Motor neuron (in vitro differentiated cells): ENCODE data around the gene YWHAG. TPM values are rescaled to one million over a fixed set of nuclear protein-coding genes. Genes with fewer than 3 reads are reported as not detected.
"Not testable (repeated sequence)": the region's sequence is repeated elsewhere in the genome, so short reads cannot be mapped to it uniquely, and the experiment has no call there.

Experiments
- ATAC-seq, 8 experiments: fragments of 200-7000 bp; cut with Tn5 transposase; replicated peaks in 6 of 8; 2 replicates each; pipeline ENCODE4 v1.8.0; 2021; ENCODE audit warnings: mild to moderate bottlenecking in 8 of 8, moderate library complexity in 8 of 8
- H3K27ac ChIP-seq, 2 donors: fragments of 250-450 bp; sonication (Bioruptor Pico); 2 replicates each; pipeline ENCODE4 v1.9.0; 2021; ENCODE audit warnings: antibody characterized with exemption in 2 of 2, mild to moderate bottlenecking in 2 of 2, moderate library complexity in 1 of 2
- H3K4me1 ChIP-seq, 2 donors: fragments of 250-450 bp; sonication (Bioruptor Pico); replicated peaks in 1 of 2; 2 replicates each; pipeline ENCODE4 v1.6.1; 2021; ENCODE audit warnings: antibody characterized with exemption in 2 of 2, mild to moderate bottlenecking in 2 of 2, moderate library complexity in 1 of 2
- H3K4me3 ChIP-seq, 5 donors: fragments of 250-450 bp; sonication (Bioruptor Pico); 2 replicates each; pipeline ENCODE4 v1.9.0; 2021; ENCODE audit warnings: antibody characterized with exemption in 5 of 5, mild to moderate bottlenecking in 5 of 5, moderate library complexity in 4 of 5
- WGBS, 10 experiments: fragments of 450-650 bp; shearing (Covaris generic); methylation state at CpG; one replicate each; pipeline ENCODE4 v1.0.0; 2022; 5-methylcytosine and 5-hydroxymethylcytosine counted together
- in situ Hi-C, 9 experiments: fragments of 400-800 bp; cut with MboI; loops; one replicate each; pipeline ENCODE4 v1.15.0; 2021; ENCODE audit warnings: low sequenced_read_pairs in 9 of 9, low pct_unique_long_range_greater_than_20kb in 2 of 9; ENCODE audit not compliant: unreplicated experiment in 9 of 9
- total RNA-seq, 8 experiments: library from RNA; unstranded; fragments of 300-600 nt; gene quantifications; 2 replicates each; pipeline versions ENCODE4 v1.2.3 to v1.2.4, GENCODE V29; 2022

The YWHAG gene
- total RNA-seq, 8 experiments from 2014 or later: 153 to 275 (median 184) TPM

DNA sequence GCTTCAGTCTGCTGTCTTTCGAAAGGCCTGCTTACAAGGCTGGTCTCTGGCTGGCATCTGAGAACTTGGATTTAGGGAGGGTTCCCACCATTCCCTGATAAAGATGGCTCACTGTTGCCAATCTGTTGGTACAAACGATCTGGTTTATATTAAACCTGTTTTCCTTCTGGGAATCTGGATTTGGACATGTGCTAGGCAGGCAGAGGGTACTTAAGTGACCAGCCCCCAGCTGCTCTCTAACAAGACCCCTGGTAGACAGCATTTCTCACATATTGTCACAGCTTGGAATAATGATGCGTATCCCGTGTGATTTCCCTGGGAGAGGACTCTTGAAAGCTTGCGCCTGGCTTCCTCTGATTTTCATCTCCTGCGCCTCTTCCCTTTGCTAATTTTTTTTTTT is 21.6 kb downstream of the YWHAG start:
- WGBS, 10 experiments: 67 to 100% (median 95%) methylated on average over 2 to 6 of the region's 6 CpGs; no CpG with 5 or more reads in 3 of the 10 experiments

GRCh38 chr7:76336094-76336493 is 22.7 kb downstream of the YWHAG start:
- no peak overlapping the region for H3K27ac ChIP-seq
- no peak overlapping the region for H3K4me3 ChIP-seq
- in situ Hi-C loops: no loop called here
- no peak for ATAC-seq
- H3K4me1 ChIP-seq: peaks cover 3 to 12% of the 10 kb centered on the region in 2 donors

More for the DNA sequence above, 21.6 kb downstream of the YWHAG start:
- Histone ChIP-seq H3K4me1 (peaks cover 3 to 12% of the 10 kb centered on the region in 2 donors), H3K4me3 (no peak overlapping the region), H3K27ac (no peak overlapping the region)
- ATAC-seq: no peak
- in situ Hi-C loops: no loop called here

DNA sequence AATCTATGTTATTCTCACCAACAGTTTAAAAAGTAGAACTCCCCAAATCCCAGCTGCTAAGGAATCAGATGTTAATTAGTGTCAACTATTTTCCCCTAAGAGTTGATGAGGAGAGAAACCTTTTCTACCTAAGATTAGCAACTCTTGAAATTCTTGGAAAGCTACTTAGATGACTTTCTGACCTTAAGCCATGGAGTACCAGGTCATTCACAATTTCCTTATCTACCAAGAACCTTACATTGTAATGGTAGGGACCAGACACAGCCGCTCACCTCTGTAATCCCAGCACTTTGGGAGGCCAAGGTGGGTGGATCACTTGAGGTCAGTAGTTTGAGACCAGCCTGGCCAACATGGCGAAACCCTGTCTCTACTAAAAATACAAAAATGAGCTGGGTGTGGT is 23.4 kb downstream of the YWHAG start:
- H3K27ac ChIP-seq, ATAC-seq, H3K4me3 ChIP-seq, in situ Hi-C loops: not testable (repeated sequence)
- WGBS, 10 experiments: 92 to 100% (median 100%) methylated on average over 1 to 2 of the region's 2 CpGs; no CpG with 5 or more reads in 7 of the 10 experiments
- peaks cover 3 to 12% of the 10 kb centered on the region in 2 donors for H3K4me1 ChIP-seq

DNA sequence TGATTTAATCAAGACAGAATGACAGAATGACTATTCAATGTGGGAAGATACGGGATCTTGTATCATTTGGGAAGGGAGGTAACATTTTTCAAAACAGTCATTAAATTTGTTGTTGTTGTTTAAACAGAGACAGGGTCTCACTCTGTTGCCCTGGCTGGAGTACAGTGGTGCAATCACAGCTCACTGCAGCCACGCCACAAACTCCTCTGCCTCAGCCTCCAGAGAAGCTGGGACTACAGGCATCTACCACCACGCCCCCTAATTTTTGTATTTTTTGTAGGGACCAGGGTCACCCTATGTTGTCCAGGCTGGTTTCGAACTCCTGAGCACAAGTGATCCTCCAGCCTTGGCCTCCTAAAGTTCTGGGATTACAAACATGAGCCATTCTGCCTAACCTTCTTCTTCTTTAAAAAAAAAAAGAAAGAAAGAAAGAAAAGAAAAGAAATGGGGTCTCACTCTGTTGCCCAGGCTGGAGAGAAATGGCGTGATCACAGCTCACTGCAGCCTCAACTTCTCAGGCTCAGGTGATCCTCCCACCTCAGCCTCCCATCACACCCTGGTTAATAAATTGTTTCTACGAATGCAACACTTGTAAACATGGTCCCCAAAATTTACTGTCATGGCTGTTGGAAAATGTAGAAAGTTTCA is 24.3 kb downstream of the YWHAG start:
- no peak for ATAC-seq
- 86 to 100% (median 100%) methylated on average over 3 to 6 of the region's 6 CpGs; no CpG with 5 or more reads in 2 of the 10 experiments for WGBS, 10 experiments
- Histone ChIP-seq H3K4me1 (peaks cover 3 to 12% of the 10 kb centered on the region in 2 donors), H3K4me3 (no peak overlapping the region), H3K27ac (no peak overlapping the region)
- in situ Hi-C loops: no loop called here

GRCh38 chr7:76333511-76334101 is 25.2 kb downstream of the YWHAG start:
- Histone ChIP-seq H3K4me3 (no peak overlapping the region), H3K27ac (no peak overlapping the region), H3K4me1 (peaks cover 2 to 8% of the 10 kb centered on the region in 2 donors)
- ATAC-seq: no peak
- in situ Hi-C loops: no loop called here
- 78 to 100% (median 96%) methylated on average over 1 to 13 of the region's 14 CpGs for WGBS, 10 experiments

GRCh38 chr7:76332078-76332477 is 26.7 kb downstream of the YWHAG start:
- no peaks in the 10 kb centered on the region for H3K4me1 ChIP-seq
- no peak overlapping the region for H3K27ac ChIP-seq
- no peak overlapping the region for H3K4me3 ChIP-seq
- peak in 1 of 8 experiments; percentile 42 for ATAC-seq
- in situ Hi-C loops: no loop called here
- 67 to 100% (median 90%) methylated on average over 1 to 6 of the region's 9 CpGs; no CpG with 5 or more reads in 1 of the 10 experiments for WGBS, 10 experiments

- Histone ChIP-seq H3K27ac (no peak overlapping the region), H3K4me1 (no peaks in the 10 kb centered on the region), H3K4me3 (no peak overlapping the region)
- peak in 1 of 8 experiments; percentile 19 for ATAC-seq
- WGBS, 10 experiments: 69 to 100% (median 89%) methylated on average over 1 to 5 of the region's 5 CpGs; no CpG with 5 or more reads in 4 of the 10 experiments
- in situ Hi-C loops: no loop called here
These were observed 28.1 kb downstream of the YWHAG start for GRCh38 chr7:76330673-76331072.

DNA sequence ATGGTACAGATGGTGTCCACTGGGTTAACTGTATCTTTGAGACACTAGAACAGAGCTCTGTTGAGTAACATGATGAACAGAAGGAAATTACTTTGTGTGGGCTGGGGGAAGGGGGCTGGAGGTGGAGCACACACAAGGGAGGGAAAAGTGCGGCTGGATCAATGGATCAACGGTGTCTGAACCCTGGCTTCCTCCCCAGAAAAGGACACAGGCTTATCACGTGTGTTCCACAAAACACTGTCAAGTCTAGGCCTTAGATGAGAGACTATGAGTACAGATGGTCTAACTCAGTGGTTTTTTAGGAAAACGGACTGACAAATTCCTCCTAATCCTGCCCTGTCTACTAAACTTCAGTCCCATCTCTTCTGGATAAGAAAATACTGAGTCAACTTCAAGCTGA is 28.5 kb downstream of the YWHAG start:
- H3K4me3 ChIP-seq: no peak overlapping the region
- in situ Hi-C loops: no loop called here
- H3K4me1 ChIP-seq: no peaks in the 10 kb centered on the region
- no peak overlapping the region for H3K27ac ChIP-seq
- 87 to 100% (median 91%) methylated on average over 2 to 3 of the region's 4 CpGs; no CpG with 5 or more reads in 6 of the 10 experiments for WGBS, 10 experiments
- ATAC-seq: peak in 1 of 8 experiments; percentile 9

DNA sequence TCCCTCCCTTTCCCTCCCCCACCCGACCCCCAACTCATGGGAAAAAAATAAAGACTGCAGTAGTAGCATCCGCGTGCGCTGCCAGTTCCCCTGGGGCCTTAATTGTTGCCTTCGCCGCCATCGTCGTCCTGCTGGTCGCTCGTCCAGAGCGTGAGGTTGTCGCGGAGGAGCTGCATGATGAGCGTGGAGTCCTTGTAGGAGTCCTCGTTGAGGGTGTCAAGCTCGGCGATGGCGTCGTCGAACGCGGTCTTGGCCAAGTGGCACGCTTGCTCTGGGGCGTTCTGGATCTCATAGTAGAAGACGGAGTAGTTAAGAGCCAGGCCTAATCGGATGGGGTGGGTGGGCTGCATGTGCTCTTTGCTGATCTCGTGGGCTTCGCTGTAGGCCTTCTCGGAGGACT is 29.3 kb downstream of the YWHAG start:
- ATAC-seq: no peak
- Histone ChIP-seq H3K4me3 (no peak overlapping the region), H3K27ac (no peak overlapping the region), H3K4me1 (no peaks in the 10 kb centered on the region)
- in situ Hi-C loops: no loop called here
- 82 to 100% (median 96%) methylated on average over 2 to 11 of the region's 29 CpGs; no CpG with 5 or more reads in 4 of the 10 experiments for WGBS, 10 experiments

- ATAC-seq: no peak
- in situ Hi-C loops: no loop called here
- no peak overlapping the region for H3K27ac ChIP-seq
- no peaks in the 10 kb centered on the region for H3K4me1 ChIP-seq
- no peak overlapping the region for H3K4me3 ChIP-seq
- 72 to 95% (median 90%) methylated on average over 2 to 13 of the region's 15 CpGs; no CpG with 5 or more reads in 1 of the 10 experiments for WGBS, 10 experiments
These were observed 30.4 kb downstream of the YWHAG start for GRCh38 chr7:76328389-76328788.

DNA sequence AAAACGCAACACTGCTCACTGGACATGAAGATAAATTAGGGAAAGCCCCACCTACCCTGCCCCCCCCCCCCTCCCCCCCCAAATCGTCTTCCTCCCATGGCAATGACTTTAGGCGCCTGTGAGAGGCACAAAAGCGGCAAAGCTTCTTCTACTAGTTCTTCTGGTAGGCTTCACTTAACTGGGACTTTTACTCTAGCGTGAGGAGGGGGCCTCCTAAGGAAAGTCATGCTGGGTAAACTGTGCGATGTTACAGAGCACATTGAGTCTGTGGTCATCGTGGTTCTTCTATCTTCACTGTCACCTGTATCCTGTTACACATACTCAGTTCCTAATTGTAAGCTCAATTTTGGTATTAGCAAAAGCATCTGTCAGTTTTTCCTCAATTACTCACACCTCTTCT is 31.2 kb downstream of the YWHAG start:
- no peak overlapping the region for H3K27ac ChIP-seq
- in situ Hi-C loops: no loop called here
- H3K4me1 ChIP-seq: no peaks in the 10 kb centered on the region
- no peak for ATAC-seq
- no peak overlapping the region for H3K4me3 ChIP-seq
- WGBS, 10 experiments: 60 to 100% (median 88%) methylated on average over 1 to 5 of the region's 7 CpGs; no CpG with 5 or more reads in 4 of the 10 experiments

- 38 to 100% (median 90%) methylated on average over 1 to 5 of the region's 5 CpGs for WGBS, 10 experiments
- peak in 1 of 8 experiments; percentile 36 for ATAC-seq
- H3K4me1 ChIP-seq: no peaks in the 10 kb centered on the region
- in situ Hi-C loops: no loop called here
- no peak overlapping the region for H3K27ac ChIP-seq
- no peak overlapping the region for H3K4me3 ChIP-seq
These were observed 32.1 kb downstream of the YWHAG start for GRCh38 chr7:76326646-76327233.

DNA sequence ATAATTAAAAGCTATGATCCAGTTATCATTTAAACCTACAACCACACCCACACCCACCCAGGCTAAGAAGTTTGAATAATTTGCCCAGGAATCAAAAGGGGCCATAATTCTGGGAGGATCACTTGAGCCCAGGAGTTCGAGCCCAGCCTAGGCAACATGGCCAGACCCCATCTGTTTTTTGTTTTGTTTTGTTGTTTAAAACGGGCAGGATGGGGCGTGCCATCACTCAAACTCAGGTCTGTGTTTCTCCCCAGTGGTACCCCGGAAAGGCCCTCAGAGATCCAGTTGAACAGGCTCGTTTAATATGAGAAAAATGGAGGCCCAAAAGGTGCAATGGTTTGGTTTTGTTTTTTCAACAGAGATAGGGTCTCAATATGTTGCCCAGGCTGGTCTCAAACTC is 33.0 kb downstream of the YWHAG start:
- no peak for ATAC-seq
- H3K27ac ChIP-seq: no peak overlapping the region
- WGBS, 10 experiments: 71 to 100% (median 93%) methylated on average over 3 to 5 of the region's 5 CpGs; no CpG with 5 or more reads in 5 of the 10 experiments
- no peaks in the 10 kb centered on the region for H3K4me1 ChIP-seq
- H3K4me3 ChIP-seq: no peak overlapping the region
- in situ Hi-C loops: no loop called here
